Gastrocnemius medialis (tissue), 4 donors: ENCODE measurements around the gene MFSD6L.

Experiments
- CTCF ChIP-seq, 5 experiments: fragments of 450-650 bp in 3 of 5; fragments of 200-600 bp in 2 of 5; sonication (generic) in 2 of 5; IDR thresholded peaks in 4 of 5; conservative IDR thresholded peaks in 1 of 5; 1 replicate in 4 of 5; 2 replicates in 1 of 5; pipeline ENCODE4 v1.5.1; 2016 to 2019; ENCODE audit warnings: antibody characterized with exemption in 5 of 5, mild to moderate bottlenecking in 3 of 5, moderate library complexity in 3 of 5
- POLR2A ChIP-seq, 2 donors: fragments of 450-650 bp; IDR thresholded peaks; one replicate each; pipeline ENCODE4 v1.6.1; 2017; ENCODE audit warnings: antibody characterized with exemption in 2 of 2, mild to moderate bottlenecking in 2 of 2, moderate library complexity in 2 of 2

GRCh38 chr17:8818654-8819330 is 19.6 kb upstream of the MFSD6L start:
- TF ChIP-seq CTCF (IDR thresholded peaks at IDR 0.05 in 4 of 5, conservative IDR thresholded peaks at IDR 0.05 in 1 of 5) (no peak), POLR2A (IDR thresholded peaks at IDR 0.05) (no peak)
